Neural crest cell (in vitro differentiated cells): ENCODE measurements around the gene ADH1A. TPM values are rescaled to one million over a fixed set of nuclear protein-coding genes. Genes with fewer than 3 reads are reported as not detected.

Source experiments
- DNase-seq: peaks from one replicate; pipeline ENCODE4 v3.0.0; 2021; ENCODE audit warnings: low read depth, mixed read lengths, low spot score
- H3K27ac Mint-ChIP-seq: one replicate; pipeline ENCODE4 v1.8.0; 2021; ENCODE audit warnings: mild to moderate bottlenecking, mixed read lengths; ENCODE audit not compliant: unreplicated experiment
- H3K27me3 Mint-ChIP-seq: 2 replicates; pipeline ENCODE4 v1.8.0; 2021; ENCODE audit warnings: low read depth, mild to moderate bottlenecking, mixed read lengths
- H3K36me3 Mint-ChIP-seq: 2 replicates; pipeline ENCODE4 v1.8.0; 2021; ENCODE audit warnings: low read depth, mild to moderate bottlenecking, mixed read lengths
- H3K4me1 Mint-ChIP-seq: 2 replicates; pipeline ENCODE4 v1.8.0; 2021; ENCODE audit warnings: mixed read lengths
- H3K4me3 Mint-ChIP-seq: one replicate; pipeline ENCODE4 v1.8.0; 2021; ENCODE audit warnings: mild to moderate bottlenecking, mixed read lengths
- H3K9me3 Mint-ChIP-seq: 2 replicates; pipeline ENCODE4 v1.8.0; 2021; ENCODE audit warnings: mixed read lengths
- total RNA-seq: library from RNA; stranded (reverse); gene quantifications from 2 replicates; pipeline ENCODE4 v1.2.1, GENCODE V29; 2021
- TF ChIP-seq, protein P1 (sequence below): fragments of 200-600 bp; sonication (generic); conservative IDR thresholded peaks from 2 replicates; pipeline ENCODE4 v1.5.0; 2021; ENCODE audit warnings: antibody characterized with exemption, mild to moderate bottlenecking

The ADH1A gene
- total RNA-seq, 1 donor from 2014 or later = not detected

- Mint-ChIP-seq H3K4me3 (no peak overlapping the region), H3K36me3 (no peaks in the 10 kb centered on the region), H3K27me3 (no peaks in the 10 kb centered on the region), H3K4me1 (peaks cover 12% of the 10 kb centered on the region), H3K27ac (no peak overlapping the region), H3K9me3 (no peaks in the 10 kb centered on the region)
- TF ChIP-seq, protein P1, sequence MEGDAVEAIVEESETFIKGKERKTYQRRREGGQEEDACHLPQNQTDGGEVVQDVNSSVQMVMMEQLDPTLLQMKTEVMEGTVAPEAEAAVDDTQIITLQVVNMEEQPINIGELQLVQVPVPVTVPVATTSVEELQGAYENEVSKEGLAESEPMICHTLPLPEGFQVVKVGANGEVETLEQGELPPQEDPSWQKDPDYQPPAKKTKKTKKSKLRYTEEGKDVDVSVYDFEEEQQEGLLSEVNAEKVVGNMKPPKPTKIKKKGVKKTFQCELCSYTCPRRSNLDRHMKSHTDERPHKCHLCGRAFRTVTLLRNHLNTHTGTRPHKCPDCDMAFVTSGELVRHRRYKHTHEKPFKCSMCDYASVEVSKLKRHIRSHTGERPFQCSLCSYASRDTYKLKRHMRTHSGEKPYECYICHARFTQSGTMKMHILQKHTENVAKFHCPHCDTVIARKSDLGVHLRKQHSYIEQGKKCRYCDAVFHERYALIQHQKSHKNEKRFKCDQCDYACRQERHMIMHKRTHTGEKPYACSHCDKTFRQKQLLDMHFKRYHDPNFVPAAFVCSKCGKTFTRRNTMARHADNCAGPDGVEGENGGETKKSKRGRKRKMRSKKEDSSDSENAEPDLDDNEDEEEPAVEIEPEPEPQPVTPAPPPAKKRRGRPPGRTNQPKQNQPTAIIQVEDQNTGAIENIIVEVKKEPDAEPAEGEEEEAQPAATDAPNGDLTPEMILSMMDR = no peak
- DNase-seq = no peak
Observed at GRCh38 chr4:99317354-99317753, 26.6 kb upstream of the ADH1A start.

DNA sequence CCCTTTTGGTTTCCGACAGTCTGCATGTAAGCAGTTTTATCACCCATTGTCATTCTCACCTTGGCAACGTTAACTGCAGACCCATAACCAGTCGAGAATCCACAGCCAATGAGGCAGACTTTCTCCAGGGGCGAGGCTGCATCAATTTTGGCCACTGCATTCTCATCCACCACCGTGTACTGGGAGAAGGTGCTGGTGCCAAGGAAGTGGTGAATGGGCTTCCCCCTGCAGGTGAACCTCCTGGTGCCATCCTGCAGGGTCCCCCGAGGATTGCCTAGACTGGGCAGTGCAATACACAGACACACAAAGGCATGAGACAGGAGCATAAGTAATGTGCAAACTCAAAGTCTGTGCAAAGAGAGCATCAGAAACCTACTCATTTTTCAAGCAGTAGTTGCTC lies 25.1 kb upstream of the ADH1A start:
- Mint-ChIP-seq H3K27me3 (no peaks in the 10 kb centered on the region), H3K27ac (no peak overlapping the region), H3K36me3 (no peaks in the 10 kb centered on the region), H3K9me3 (no peaks in the 10 kb centered on the region), H3K4me3 (no peak overlapping the region), H3K4me1 (no peaks in the 10 kb centered on the region)
- TF ChIP-seq, protein P1 = no peak
- DNase-seq = no peak

DNA sequence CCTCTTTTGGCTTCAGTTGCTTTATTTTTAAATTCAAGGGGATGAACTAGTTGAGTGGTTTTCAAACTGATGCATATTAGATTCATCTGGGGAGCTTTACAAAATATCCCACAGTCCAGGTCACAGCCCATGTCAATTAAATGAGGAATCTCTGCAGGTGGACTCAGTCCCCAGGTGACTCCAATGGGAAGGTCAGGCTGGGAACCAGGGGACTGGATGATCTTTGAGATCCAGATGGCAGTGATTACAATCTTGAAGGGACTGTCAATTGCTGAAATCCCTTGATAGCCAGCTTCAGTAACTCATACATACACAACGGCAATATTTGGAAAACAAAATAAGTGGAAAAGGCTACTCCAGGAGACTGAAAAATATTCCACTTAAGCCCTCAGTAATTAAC lies 23.4 kb upstream of the ADH1A start:
- Mint-ChIP-seq H3K4me1 (no peaks in the 10 kb centered on the region), H3K9me3 (no peaks in the 10 kb centered on the region), H3K4me3 (no peak overlapping the region), H3K27ac (no peak overlapping the region), H3K27me3 (no peaks in the 10 kb centered on the region), H3K36me3 (no peaks in the 10 kb centered on the region)
- DNase-seq = no peak
- TF ChIP-seq, protein P1 = no peak

DNA sequence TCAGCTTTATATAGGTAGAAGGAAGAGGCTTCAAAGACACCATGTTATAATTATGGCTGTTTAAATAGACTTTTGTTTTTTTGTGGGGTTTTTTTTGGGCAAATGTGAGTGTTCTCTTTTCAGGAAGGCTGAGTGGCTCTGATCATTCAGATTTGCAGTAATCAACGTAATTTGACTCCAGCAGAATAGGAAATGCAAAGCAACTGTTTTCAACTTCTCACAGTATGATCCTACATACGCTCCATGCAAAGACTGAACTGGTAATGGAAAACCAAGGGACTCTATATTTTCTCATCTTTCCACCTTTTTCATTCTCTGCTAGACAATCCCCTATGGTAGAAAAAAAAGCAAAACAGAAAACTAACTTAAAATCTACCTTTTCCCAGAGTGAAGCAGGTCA lies 19.6 kb upstream of the ADH1A start:
- Mint-ChIP-seq H3K27me3 (no peaks in the 10 kb centered on the region), H3K4me3 (no peak overlapping the region)
- TF ChIP-seq, protein P1 = no peak

GRCh38 chr4:99305638-99306400 lies 15.0 kb upstream of the ADH1A start:
- Mint-ChIP-seq H3K27ac (no peak overlapping the region), H3K36me3 (no peaks in the 10 kb centered on the region), H3K27me3 (no peaks in the 10 kb centered on the region), H3K4me3 (no peak overlapping the region), H3K4me1 (no peaks in the 10 kb centered on the region), H3K9me3 (peaks cover 4% of the 10 kb centered on the region)
- DNase-seq = no peak
- TF ChIP-seq, protein P1 = no peak

More for the DNA sequence above, 19.6 kb upstream of the ADH1A start:
- Mint-ChIP-seq H3K9me3 (no peaks in the 10 kb centered on the region), H3K27ac (no peak overlapping the region), H3K36me3 (no peaks in the 10 kb centered on the region), H3K4me1 (no peaks in the 10 kb centered on the region)
- DNase-seq = no peak
